GM10266 (cell line): ENCODE results near the gene SBK2.
"Not testable (repeated sequence)": the region's sequence is repeated elsewhere in the genome, so short reads cannot be mapped to it uniquely, and the experiment has no call there.

Source experiments
- DNase-seq: peaks from one replicate; pipeline ENCODE4 v3.0.0; 2012; ENCODE audit errors: extremely low spot score
- CTCF ChIP-seq: IDR thresholded peaks from 2 replicates; pipeline ENCODE4 v1.5.1; 2012; ENCODE audit warnings: mild to moderate bottlenecking, low read depth; ENCODE audit not compliant: control insufficient read depth, insufficient read depth; ENCODE audit errors: missing control alignments

The SBK2 gene

GRCh38 chr19:55536951-55537740, at the start of gene SBK2:
SBK2 (minus strand) TSS chr19:55537133; CDS start chr19:55536294, 839 bp downstream.
- DNase-seq, result no peak
- TF ChIP-seq CTCF, result no peak

GRCh38 chr19:55585658-55586339, 48.9 kb upstream of the SBK2 start:
- TF ChIP-seq CTCF, result no peak
- peak; percentile 70 for DNase-seq

- DNase-seq, result no peak
- TF ChIP-seq CTCF, result no peak
Observed at GRCh38 chr19:55584871-55585270, 47.9 kb upstream of the SBK2 start.

GRCh38 chr19:55583897-55584296, 47.0 kb upstream of the SBK2 start:
- DNase-seq, result not testable (repeated sequence)

GRCh38 chr19:55582284-55582683, 45.4 kb upstream of the SBK2 start:
- not testable (repeated sequence) for DNase-seq

- no peak for TF ChIP-seq CTCF
- no peak for DNase-seq
Observed at GRCh38 chr19:55581823-55582223, 44.9 kb upstream of the SBK2 start.

- DNase-seq, result no peak
- TF ChIP-seq CTCF, result no peak
Observed at GRCh38 chr19:55581145-55581822, 44.4 kb upstream of the SBK2 start.

GRCh38 chr19:55580628-55581144, 43.8 kb upstream of the SBK2 start, which contains the start of gene ZNF579:
ZNF579 (minus strand) TSS chr19:55580848; CDS start chr19:55579639, 1,209 bp downstream.
- no peak for TF ChIP-seq CTCF
- DNase-seq, result peak; percentile 92
